Keratinocyte (primary cell): ENCODE measurements around the gene CHMP6. TPM values are rescaled to one million over a fixed set of nuclear protein-coding genes. Genes with fewer than 3 reads are reported as not detected.

Experiments
- DNase-seq: peaks from one replicate; pipeline ENCODE4 v3.0.0-alpha.2; 2011; ENCODE audit warnings: low read depth, missing footprints, low spot score
- FAIRE-seq: peaks from 2 replicates; lab custom pipeline; 2011; peaks lifted over from hg19 to GRCh38; lab: Jason Lieb, UNC
- H2AFZ ChIP-seq: 2 replicates; pipeline ENCODE4 v1.6.0; 2012; ENCODE audit warnings: low read length, control low read depth, inconsistent platforms; ENCODE audit not compliant: control insufficient read depth
- H3K27ac ChIP-seq: 2 replicates; pipeline ENCODE4 v1.5.1; 2011; ENCODE audit warnings: low read length; ENCODE audit not compliant: control insufficient read depth, insufficient read depth
- H3K27me3 ChIP-seq: 3 replicates; pipeline ENCODE4 v1.6.0; 2011; ENCODE audit warnings: low read length; ENCODE audit not compliant: control insufficient read depth, insufficient read depth; ENCODE audit errors: extremely low read depth
- H3K36me3 ChIP-seq, 2 experiments: 2 replicates in 1 of 2; 3 replicates in 1 of 2; pipeline ENCODE4 v1.5.1; 2011; ENCODE audit warnings: low read length in 2 of 2, mild to moderate bottlenecking in 1 of 2; ENCODE audit not compliant: control insufficient read depth in 2 of 2, insufficient read depth in 2 of 2; ENCODE audit errors: extremely low read depth in 1 of 2
- H3K4me1 ChIP-seq: 3 replicates; pipeline ENCODE4 v1.5.1; 2011; ENCODE audit warnings: low read length; ENCODE audit not compliant: control insufficient read depth, insufficient read depth; ENCODE audit errors: extremely low read depth
- H3K4me2 ChIP-seq: 3 replicates; pipeline ENCODE4 v1.6.0; 2011; ENCODE audit warnings: low read depth, low read length; ENCODE audit not compliant: control insufficient read depth, insufficient read depth; ENCODE audit errors: extremely low read depth
- H3K4me3 ChIP-seq, 3 experiments: fragments of 200-600 bp in 1 of 3; sonication (generic) in 1 of 3; 2 replicates in 2 of 3; 3 replicates in 1 of 3; pipeline ENCODE4 v1.5.1; 2011 to 2016; ENCODE audit warnings: low read length in 3 of 3, mild to moderate bottlenecking in 3 of 3, control low read depth in 2 of 3, inconsistent platforms in 1 of 3, low read depth in 1 of 3, mixed read lengths in 1 of 3, mixed run types in 1 of 3, moderate library complexity in 1 of 3; ENCODE audit not compliant: control insufficient read depth in 2 of 3, insufficient read depth in 2 of 3; ENCODE audit errors: extremely low read depth in 1 of 3
- H3K79me2 ChIP-seq: 2 replicates; pipeline ENCODE4 v1.6.0; 2012; ENCODE audit warnings: low read length; ENCODE audit not compliant: control insufficient read depth, insufficient read depth
- H3K9ac ChIP-seq: 3 replicates; pipeline ENCODE4 v1.6.0; 2011; ENCODE audit warnings: low read length; ENCODE audit not compliant: control insufficient read depth, insufficient read depth; ENCODE audit errors: extremely low read depth
- H3K9me1 ChIP-seq: 3 replicates; pipeline ENCODE4 v1.6.0; 2011; ENCODE audit warnings: low read length; ENCODE audit not compliant: control insufficient read depth, insufficient read depth; ENCODE audit errors: extremely low read depth
- H3K9me3 ChIP-seq: 2 replicates; pipeline ENCODE4 v1.5.1; 2012; ENCODE audit warnings: low read depth, low read length; ENCODE audit not compliant: control insufficient read depth
- H4K20me1 ChIP-seq: 3 replicates; pipeline ENCODE4 v1.6.0; 2011; ENCODE audit warnings: low read length; ENCODE audit not compliant: control insufficient read depth, insufficient read depth; ENCODE audit errors: extremely low read depth
- EZH2 ChIP-seq: IDR thresholded peaks from one replicate; pipeline ENCODE4 v1.6.1; 2012; ENCODE audit warnings: inconsistent platforms, mild to moderate bottlenecking, low read length, moderate library complexity
- dilution Hi-C: fragments of 300-500 bp; cut with MboI; formaldehyde crosslinking; loops from one replicate; pipeline ENCODE4 v1.7.0; 2020; ENCODE audit warnings: low sequenced_read_pairs; ENCODE audit not compliant: extremely low pct_ligation_motif_present
- polyA plus RNA-seq, 5 experiments: library from polyadenylated mRNA; depleted of rRNA in 3 of 5; stranded (reverse) in 3 of 5; stranded (forward) in 1 of 5; unstranded in 1 of 5; fragments of >200 nt; gene quantifications; 1 replicate in 1 of 5; 2 replicates in 3 of 5; 3 replicates in 1 of 5; pipeline versions ENCODE4 v1.2.1 to v1.2.3, GENCODE V29; 2011 to 2012; ENCODE audit warnings: missing spikeins in 2 of 5, low read depth in 1 of 5, low replicate concordance in 1 of 5
- TF ChIP-seq, protein P1 (sequence below), 3 experiments: IDR thresholded peaks in 1 of 3; conservative IDR thresholded peaks in 1 of 3; optimal IDR thresholded peaks in 1 of 3; 2 replicates in 2 of 3; 3 replicates in 1 of 3; pipeline versions ENCODE3 to v1.5.1; 2011; ENCODE audit warnings: low read length in 3 of 3, mild to moderate bottlenecking in 3 of 3, moderate library complexity in 2 of 3, control low read depth in 1 of 3, inconsistent platforms in 1 of 3; ENCODE audit not compliant: insufficient read depth in 2 of 3; ENCODE audit errors: extremely low read depth in 1 of 3

The CHMP6 gene
- polyA plus RNA-seq, 1 donor (not counting 4 experiments of a cell fraction or from before 2014, with no cell fraction given), result 20.9 TPM

DNA sequence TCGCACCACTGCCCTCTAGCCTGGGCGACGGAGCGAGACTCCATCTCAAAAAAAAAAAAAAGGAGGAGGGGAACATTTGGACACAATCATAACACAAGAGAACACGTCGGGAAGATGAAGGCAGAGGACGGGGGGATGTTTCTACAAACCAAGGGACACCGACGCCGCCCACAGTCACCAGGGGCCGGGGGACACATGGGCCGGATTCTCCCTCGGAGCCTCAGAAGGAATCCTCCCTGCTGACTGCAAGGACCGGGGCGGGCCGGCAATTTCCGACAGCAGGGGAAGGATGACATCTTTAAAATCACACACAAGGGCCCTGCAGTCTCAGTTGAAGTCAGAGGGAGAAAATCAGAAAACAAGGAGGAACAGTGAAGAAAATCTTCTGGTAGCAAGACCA is 8.1 kb upstream of the CHMP6 start:
- dilution Hi-C loops, result no loop called here
- no peak for FAIRE-seq
- TF ChIP-seq, protein P1, sequence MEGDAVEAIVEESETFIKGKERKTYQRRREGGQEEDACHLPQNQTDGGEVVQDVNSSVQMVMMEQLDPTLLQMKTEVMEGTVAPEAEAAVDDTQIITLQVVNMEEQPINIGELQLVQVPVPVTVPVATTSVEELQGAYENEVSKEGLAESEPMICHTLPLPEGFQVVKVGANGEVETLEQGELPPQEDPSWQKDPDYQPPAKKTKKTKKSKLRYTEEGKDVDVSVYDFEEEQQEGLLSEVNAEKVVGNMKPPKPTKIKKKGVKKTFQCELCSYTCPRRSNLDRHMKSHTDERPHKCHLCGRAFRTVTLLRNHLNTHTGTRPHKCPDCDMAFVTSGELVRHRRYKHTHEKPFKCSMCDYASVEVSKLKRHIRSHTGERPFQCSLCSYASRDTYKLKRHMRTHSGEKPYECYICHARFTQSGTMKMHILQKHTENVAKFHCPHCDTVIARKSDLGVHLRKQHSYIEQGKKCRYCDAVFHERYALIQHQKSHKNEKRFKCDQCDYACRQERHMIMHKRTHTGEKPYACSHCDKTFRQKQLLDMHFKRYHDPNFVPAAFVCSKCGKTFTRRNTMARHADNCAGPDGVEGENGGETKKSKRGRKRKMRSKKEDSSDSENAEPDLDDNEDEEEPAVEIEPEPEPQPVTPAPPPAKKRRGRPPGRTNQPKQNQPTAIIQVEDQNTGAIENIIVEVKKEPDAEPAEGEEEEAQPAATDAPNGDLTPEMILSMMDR (optimal IDR thresholded peaks at IDR 0.05 in 1 of 3, IDR thresholded peaks at IDR 0.05 in 1 of 3, conservative IDR thresholded peaks at IDR 0.05 in 1 of 3; ENCODE audit: extremely low read depth in 1 of 3, insufficient read depth in 2 of 3, low read length in 3 of 3), result no peak
- no peak for TF ChIP-seq EZH2
- Histone ChIP-seq H3K9me3 (no peaks in the 10 kb centered on the region), H3K36me3 (no peaks in the 10 kb centered on the region), H3K9ac (no peak overlapping the region), H3K4me1 (no peaks in the 10 kb centered on the region), H3K79me2 (no peaks in the 10 kb centered on the region), H3K4me2 (no peak overlapping the region), H2AFZ (no peak overlapping the region), H3K27ac (no peak overlapping the region), H3K4me3 (no peak overlapping the region), H3K27me3 (peaks cover 16% of the 10 kb centered on the region), H4K20me1 (no peaks in the 10 kb centered on the region), H3K9me1 (no peaks in the 10 kb centered on the region)
- DNase-seq, result no peak

DNA sequence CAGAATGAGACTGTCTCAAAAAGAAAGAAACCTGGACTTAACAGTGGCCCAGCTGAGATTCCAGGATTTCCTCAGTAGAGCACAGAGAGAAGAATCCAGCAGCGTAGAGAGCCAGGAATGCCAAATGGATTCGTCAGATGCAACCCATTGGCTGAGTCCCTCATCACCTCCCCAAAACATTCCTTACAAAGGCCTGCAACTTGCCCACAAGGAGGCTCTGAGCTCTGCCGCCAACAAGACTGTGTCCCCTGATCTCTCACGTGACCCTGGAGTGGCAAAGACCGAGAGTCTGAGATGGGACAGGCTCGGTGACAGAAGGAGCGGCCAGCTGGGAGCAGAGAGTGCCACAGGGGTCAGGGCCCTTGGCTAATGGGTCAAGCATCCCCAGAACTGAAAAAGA is 6.9 kb upstream of the CHMP6 start:
- FAIRE-seq (no peak), DNase-seq (no peak)
- H3K4me3 ChIP-seq, result no peak overlapping the region
- H3K9ac ChIP-seq, result no peak overlapping the region
- H3K4me1 ChIP-seq, result peaks cover 9% of the 10 kb centered on the region
- H3K27ac ChIP-seq, result no peak overlapping the region
- no peak overlapping the region for H3K4me2 ChIP-seq
- H4K20me1 ChIP-seq, result no peaks in the 10 kb centered on the region
- TF ChIP-seq, protein P1 (optimal IDR thresholded peaks at IDR 0.05 in 1 of 3, IDR thresholded peaks at IDR 0.05 in 1 of 3, conservative IDR thresholded peaks at IDR 0.05 in 1 of 3; ENCODE audit: extremely low read depth in 1 of 3, insufficient read depth in 2 of 3, low read length in 3 of 3), result no peak
- no peaks in the 10 kb centered on the region for H3K79me2 ChIP-seq
- H3K36me3 ChIP-seq, result no peaks in the 10 kb centered on the region
- no peaks in the 10 kb centered on the region for H3K9me1 ChIP-seq
- no peak overlapping the region for H2AFZ ChIP-seq
- H3K27me3 ChIP-seq, result peaks cover 16% of the 10 kb centered on the region
- dilution Hi-C loops, result no loop called here
- no peaks in the 10 kb centered on the region for H3K9me3 ChIP-seq
